Activated effector memory CD4-positive, alpha-beta T cell treated with Interleukin-2 at 50 U/mL for 16 hours (primary cell): ENCODE results near the gene GTPBP4.
"Not testable (repeated sequence)": the region's sequence is repeated elsewhere in the genome, so short reads cannot be mapped to it uniquely, and the experiment has no call there.

Experiments used
- DNase-seq: peaks from one replicate; pipeline ENCODE4 v3.0.0-alpha.2; 2020

The GTPBP4 gene

DNA sequence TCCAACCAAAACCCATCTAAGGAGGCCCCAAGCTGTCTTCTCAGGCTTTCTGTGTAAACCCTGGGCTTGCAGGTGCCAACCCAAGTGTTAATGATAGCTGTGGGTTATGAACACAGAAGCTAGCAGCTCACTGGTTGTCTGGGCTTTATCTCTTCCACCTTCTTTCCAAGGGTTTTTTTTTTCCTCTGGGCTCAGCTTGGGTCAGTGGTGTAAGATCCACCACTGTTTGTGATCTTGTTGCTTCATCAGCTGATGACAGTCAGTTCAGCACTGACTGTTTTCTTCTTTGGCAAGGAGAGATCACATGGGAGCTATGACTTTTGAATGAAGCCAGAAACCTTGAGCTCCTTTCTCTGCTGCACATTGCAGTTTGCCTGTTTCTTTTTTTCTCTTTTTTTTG lies 4.6 kb downstream of the GTPBP4 start:
- DNase-seq, result no peak

DNA sequence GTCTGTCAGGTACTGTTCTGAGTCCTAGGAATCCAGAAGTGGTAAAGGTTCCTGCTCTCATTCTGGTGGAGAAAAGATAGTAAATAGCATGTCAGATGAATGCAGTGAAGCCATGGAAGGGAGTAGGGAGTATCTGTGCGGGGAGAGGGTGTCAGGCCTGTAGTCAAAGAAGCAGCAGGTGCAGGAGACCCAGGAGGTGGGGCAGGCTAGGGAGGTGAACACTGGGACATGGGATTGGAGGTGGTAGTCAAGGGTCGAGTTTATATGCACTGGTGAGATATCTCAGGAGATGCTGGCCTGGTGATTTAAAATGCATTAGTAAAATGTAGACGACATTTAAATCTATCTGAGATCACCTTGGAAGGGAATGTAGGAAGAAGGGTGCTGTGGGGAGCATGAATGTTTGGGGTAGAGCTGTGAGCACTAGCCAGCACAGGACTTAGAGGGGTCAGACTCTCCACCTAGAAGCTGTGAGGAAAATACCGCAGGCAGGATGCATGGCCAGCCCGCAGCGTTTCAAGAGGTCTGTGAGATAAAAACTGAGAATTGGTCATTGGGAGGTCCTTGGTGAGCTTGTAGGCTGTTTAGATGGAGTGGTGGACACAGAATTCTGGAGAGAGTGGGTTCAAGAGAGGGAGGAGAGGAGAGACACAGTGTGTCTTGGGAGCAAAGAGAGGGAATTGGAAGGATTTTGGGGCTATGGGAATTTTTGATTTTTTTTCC lies 6.8 kb downstream of the GTPBP4 start:
- no peak for DNase-seq

DNA sequence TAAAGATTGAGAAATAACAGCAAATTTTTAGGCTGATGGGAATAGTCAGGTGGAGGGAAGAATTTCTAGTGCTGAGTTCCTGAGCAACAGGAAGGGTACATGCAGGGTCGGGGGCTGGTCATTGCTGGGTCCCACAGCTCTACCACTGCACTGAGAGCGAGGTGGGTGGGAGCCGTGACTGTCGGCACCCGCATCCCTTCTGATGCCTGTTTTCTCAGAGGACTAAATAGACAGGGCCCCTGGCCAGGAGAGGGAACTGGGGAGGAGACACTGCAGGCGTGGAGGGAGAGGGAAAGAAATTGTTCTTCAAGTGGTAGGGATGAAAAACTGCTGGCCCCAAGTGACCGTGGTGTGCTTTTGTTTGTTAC lies 7.3 kb downstream of the GTPBP4 start:
- no peak for DNase-seq

DNA sequence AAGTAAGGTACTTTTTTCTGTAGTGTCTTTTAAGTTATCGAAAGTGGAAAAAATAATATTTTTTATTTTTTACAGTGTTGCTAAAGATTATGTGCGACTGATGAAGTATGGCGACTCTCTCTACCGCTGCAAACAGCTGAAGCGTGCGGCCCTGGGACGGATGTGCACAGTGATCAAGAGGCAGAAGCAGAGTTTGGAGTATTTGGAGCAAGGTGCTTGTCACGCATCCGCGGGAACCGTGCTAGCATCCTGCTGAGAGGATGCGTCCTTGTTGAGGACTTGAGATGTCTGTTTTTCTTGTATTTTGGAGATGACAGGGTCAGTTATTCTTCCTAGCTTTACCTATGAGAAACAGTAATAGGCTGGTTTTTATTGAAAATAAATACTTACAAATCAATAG lies 7.8 kb downstream of the GTPBP4 start:
- DNase-seq, result no peak

DNA sequence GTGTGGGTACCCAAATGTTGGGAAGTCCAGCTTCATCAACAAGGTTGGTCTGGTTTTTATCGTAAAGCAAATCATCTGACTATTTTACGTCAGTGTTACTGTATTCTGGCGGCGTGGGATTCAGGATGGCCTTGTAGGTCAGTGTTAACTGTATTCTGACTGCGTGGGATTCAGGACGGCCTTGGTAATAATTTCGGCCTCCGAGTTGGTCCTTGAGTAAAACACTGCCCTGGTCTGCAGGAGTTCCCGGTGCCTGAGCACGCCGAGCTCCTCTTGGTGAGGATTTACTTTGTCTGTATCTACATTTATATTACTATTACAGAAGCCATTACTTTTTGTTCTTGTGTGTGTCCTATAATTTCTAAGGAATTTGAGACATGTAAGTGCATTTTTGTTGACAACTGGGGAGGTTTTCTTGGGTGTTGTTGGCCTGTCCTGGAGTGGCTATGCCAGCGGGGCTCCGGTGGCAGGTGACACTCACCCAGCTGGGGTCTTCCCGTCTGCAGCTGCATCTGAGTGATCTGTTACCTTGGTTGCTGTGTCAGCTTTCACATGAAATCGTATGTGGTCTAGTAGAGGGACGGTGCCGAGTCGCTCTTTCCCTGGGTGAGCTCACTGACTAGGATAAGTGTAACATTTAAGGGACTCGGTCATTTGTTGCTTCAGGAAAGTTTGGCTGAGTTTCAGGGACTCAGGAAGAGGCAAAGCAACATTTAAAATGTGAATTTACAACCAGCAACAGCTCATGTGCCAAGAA lies 9.2 kb downstream of the GTPBP4 start:
- DNase-seq, result no peak

DNA sequence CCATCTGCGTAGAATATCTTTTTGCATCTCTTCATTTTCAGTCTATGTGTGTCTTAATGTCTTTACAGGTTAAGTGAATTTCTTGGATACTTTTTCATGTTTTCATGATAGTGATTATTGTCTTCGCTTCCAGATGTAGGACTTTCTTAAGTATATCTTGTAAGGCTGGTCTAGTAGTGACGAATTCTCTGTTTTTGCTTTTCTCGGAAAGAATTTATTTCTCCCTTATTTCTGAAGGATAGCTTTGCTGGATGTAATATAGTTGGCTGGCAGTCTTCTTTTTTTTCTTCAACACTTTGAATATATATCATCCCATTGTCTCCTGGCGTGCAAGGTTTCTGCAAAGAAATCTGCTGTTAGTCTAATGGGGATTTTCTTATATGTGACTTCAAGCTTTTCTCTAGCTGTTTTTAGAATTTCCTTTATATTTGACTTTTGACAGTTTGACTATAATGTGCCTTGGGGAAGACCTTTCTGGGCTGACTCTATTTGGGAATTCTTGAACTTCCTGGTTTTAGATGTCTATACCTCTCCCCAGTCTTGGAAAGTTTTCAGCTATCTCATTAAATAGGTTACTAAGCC lies 14.3 kb downstream of the GTPBP4 start:
- DNase-seq, result no peak

DNA sequence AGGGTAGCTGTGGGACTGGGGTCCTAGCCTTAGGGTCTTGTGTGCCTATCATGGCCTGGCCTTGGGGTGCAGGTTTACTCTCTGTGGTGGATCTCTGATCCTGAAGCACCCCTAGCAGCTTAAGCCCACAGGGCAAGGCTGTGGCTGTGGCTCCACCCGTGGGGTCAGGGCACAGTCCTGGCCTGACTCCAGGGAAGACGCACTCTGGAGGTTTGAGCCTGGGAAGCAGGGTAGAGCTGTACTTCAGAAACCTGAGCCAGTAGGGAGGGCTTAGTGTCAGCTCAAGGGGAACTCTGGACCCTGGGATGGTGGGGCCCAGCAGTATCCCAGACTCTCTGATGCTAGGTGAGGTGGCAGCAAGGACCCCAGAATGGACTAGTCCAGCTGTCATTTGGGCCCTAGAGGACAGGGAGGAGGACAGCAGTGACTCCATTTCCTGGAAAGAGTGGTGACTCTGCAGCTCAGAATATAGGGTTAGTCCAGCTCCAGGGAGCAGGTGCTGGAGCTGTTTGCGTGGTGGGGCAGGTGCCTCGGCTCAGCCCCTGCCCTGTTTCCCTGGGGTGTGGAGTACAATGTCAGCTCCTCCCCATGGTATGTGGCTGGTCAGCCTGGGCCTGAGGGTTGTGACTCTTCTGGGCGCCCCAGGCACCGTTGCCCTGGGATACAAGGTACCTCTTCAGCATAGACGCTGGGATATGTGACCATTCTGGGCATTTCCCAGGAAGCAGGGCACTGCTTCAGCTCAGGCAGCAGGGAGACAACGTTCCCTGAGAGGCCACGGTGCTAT lies 15.8 kb downstream of the GTPBP4 start:
- DNase-seq, result no peak

DNA sequence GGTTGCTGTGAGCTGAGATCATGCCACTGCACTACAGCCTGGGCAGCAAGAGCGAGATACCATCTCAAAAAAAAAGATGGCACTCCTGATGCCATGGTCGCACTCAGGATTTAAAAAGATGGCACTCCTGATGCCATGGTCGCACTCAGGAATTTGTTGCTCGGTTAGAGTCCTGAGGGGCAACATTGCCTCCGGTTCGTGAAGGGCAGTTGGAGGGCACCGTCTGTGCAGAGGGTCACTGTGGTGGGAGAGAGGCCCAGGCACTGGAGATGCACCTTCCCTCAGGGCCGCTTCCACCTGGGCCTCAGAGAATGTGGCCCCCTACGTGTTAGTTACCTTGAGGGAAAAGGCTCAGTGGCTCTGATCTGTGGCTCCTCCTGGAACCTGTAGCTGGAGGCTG lies 18.3 kb downstream of the GTPBP4 start:
- DNase-seq, result no peak

DNA sequence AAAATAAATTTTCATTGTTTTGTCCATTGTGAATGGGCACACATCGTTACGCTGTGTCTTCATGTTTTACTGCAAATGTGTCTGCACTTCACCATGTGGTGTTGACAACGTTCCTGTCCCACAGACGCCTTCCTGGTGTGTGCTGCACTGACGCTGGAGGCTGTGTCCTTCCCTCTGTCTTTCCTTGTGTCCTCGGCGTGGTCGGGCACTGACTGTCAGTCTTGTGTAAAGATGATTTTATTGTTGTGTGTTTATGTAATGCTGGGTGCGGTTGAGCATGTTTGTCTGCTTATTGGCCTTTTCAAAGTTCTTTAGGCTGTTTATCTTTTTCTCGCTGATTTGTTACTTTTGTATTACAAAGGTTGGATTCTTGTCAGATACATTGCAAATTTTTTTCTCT lies 19.3 kb downstream of the GTPBP4 start:
- no peak for DNase-seq

DNA sequence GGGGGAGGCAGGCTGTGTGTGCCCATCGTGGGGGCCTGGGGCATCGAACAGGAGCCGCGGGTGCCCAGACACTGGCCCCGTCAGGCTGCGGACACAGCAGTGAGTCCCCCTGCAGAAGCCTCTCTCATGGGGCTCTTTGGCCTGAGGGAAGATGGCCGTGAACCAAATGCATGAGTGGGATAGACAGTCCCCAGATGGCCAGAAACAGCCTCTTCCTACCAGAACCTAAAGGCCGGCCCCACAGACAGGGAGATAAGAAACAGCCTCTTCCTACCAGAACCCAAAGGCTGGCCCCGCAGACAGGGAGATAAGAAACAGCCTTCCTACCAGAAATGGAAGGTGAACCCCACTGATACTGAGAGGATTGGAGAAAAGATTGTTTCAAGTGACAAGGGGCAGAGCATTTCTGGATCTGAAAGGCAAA lies 20.8 kb downstream of the GTPBP4 start:
- DNase-seq, result no peak

DNA sequence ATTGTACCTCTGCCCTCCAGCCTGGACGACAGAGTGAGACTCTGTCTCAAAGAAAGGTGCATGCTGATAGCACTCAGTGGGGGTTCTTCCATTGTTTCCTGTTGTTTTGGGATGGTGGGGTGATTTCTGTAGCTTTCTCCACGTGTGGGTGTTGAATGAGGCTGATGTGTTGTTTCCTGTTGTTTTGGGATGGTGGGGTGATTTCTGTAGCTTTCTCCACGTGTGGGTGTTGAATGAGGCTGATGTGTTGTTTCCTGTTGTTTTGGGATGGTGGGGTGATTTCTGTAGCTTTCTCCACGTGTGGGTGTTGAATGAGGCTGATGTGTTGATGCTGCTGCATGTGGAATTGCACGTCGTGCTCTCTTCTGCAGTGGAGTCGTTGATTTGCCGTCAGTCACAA lies 21.7 kb downstream of the GTPBP4 start:
- not testable (repeated sequence) for DNase-seq

DNA sequence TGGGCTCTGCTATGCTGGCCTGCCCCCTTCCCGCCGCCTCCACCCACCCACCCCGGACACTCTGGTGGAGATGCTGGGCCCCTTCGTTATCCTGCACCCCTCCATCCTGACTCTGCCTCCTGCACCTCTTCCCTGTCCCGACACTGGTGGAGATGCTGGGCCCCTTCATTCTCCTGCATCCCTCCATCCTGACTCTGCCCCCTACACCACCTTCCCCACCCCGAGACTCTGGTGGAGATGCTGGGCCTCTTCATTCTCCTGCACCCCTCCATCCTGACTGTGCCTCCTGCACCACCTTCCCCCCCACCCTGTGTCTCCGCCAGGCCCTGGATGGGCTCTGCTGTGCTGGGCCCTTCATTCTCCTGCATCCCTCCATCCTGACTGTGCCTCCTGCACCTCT lies 22.5 kb downstream of the GTPBP4 start:
- DNase-seq, result no peak

DNA sequence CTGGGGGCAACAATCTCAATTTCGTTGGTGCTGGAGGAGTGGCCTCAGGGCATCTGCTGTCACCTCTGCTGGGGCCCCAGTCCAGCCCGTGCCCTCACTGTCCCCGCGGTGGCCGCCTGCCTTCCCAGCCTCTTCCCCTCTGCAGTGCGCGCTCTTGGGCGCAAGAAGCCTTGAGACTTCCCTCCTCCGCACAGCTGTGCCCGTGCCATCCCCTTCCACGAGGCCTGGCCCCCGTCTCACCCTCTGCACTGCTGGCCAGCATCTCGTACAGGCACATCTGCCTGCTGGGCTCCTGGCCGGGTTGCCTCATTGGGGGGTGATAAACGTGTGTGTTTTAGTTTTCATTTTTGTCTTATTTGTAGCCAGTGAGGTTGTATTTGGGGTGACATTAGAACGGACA lies 23.5 kb downstream of the GTPBP4 start:
- DNase-seq, result no peak

DNA sequence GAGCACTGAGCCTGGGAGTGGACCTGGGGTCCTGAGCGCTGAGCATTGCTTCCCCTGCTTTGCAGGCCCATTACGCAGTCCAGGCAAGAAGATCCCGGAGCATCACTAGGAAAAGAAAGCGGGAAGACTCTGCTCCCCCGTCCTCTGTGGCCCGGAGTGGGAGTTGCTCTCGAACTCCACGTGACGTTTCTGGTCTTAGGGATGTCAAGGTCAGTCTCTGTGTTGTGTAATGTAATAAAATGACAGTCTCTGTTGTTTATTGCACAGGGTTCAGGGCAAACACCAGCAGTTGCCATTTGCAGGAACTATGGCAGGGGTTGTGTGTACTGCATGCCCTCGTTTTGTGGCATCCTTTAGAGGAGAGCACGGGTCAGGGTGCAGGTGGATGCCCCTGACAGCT lies 27.5 kb downstream of the GTPBP4 start:
- no peak for DNase-seq

DNA sequence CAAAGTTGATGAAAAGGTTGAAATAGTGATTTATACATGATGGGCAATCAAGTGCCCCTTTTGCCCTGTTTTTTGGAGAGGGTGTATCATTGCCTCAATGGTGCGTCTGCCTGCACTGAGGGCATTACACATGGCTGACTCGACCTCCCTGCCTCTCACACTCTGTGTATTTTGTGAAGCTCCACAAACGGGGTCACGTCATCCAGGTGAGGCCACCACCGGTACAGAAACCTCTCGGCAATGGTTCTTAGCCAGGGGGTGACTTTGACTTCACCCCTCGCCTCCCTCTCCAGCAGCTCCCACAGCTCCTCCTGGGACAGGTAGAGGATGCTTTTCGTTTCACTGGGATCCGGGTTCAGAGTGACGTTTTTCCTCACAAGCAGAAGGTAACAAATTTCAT lies 31.1 kb downstream of the GTPBP4 start:
- DNase-seq, result no peak

DNA sequence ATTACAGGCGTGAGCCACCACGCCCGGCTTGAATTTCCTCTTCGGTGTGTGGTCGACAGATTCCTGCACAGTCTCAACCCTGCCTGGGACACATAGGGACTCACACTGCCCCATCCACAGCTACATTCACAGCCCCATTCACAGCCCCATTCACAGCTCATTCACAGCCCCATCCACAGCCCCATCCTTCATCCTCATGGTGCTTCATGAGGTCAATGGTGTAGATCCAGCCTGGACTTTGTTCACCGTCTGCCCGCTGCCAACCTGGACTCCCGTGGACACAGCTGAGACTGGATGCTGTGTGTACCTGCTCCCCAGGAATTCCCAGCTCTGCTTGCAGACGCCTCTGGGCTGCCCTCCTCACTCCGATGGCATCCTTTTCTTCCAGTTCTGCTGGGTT lies 32.2 kb downstream of the GTPBP4 start:
- no peak for DNase-seq

DNA sequence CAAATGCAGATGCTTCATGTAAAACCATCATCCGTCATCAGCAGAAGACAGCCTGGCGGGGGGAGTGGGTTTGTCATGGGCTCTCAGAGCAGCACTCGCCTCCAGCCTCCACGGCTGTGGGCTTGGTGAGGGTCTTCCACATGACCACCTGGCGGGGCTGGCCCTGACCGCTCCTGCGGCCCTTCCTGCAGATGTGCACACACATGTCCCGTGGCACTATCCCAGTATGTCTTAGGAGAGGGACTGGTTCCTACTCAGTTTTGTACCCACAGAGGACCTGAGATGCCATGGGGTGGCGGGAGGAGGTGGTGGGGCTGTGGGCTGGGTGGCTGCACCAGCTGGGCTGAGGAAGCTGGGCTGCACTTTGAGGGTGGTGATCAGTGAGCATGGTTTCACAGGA lies 32.7 kb downstream of the GTPBP4 start:
- DNase-seq, result no peak

DNA sequence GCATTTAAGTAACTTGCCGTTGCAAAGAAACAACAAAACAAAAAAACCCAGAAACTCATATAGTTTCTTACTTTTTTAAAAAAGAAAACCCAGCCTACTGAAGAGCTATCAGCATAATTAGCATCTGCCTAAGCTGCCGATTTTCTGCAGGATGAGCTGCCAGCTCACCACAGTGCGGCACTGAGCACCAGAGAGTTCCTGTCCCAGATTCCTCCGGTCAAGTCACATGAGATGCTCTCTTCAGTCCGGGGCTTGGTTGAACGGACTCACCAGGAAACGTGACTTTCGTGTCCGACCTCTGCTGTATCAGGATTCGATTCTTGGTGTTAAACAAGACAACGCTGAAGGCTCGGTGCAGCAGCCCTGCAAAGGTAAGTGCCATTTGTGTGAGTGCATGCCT lies 34.2 kb downstream of the GTPBP4 start:
- DNase-seq, result no peak

DNA sequence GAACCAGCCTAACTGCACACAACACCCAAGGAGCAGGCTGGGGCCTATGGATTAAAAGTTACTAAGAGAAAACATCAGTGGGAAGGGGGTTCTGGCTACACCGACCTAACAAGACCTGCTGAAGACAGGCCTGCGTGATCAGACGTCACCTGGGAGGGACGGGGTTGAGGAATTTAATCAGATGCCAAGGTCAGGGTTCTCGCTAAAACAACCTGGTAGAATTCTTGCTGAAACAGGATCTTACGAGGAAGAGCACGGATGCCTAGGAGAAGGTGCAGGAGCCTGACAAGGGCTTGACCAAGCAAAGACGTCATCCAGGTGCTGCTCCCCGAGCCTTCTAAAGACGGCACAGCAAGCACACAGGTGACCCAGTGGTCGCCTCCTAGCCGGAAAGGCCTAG lies 35.9 kb downstream of the GTPBP4 start:
- no peak for DNase-seq

DNA sequence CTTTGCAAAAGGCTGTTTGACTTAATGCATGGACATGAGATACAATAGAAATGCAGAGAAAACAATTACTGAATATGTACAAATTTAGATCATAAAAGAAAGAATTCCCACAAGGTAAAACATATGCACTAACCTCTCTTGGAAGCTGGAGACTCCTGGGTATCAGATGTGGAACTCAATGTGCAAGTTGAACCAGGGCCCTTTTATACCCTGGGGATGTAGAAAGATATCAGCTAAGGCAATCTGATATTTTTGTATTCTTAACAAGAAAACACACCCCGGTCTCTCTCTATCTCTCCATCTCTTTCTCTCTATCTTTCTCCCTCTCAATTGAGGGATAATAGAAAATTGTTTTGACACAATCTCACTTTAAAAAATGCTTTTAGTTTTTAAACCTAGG lies 37.4 kb downstream of the GTPBP4 start, which contains the start of gene IDI2:
Gene IDI2 (minus strand): TSS at position 177 of the 400 bp plus-strand sequence. CDS start 1,136 bp downstream, outside the sequence.
- no peak for DNase-seq

DNA sequence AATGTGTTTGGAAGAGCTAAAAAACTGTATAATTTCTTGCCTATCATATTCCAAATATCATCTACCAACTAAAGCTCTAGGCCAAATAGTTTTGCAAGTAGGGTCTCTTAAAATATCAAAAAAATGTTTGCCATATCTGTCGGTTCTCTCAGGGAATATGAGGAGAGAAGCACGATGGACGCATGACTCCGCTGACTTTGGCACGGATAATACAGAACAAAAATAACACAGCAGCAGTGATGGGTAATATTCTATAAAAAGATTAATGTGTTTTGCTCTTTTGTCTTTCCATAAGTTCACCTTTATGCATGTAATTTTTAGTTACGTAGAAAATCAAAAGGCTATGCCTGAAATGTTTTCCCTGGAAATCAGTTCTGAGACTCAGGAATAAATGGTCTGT lies 38.3 kb downstream of the GTPBP4 start:
- DNase-seq, result no peak

DNA sequence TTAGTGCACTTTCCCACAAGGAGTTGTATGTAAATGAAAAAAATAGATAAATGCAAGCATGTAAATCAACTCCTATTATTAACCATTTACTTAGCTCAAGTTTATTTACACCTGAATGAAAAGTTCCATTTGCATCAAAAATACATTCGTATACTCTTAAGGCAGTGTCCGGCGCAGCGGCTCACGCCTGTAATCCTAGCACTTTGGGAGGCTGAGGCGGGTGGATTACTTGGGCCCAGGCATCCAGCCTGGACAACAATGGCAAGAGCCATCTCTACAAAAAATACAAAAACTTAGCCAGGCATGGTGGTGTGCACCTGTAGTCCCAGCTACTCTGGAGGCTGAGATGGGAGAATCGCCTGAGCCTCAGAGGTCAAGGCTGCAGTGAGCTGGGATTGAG lies 41.6 kb downstream of the GTPBP4 start:
- DNase-seq, result no peak

DNA sequence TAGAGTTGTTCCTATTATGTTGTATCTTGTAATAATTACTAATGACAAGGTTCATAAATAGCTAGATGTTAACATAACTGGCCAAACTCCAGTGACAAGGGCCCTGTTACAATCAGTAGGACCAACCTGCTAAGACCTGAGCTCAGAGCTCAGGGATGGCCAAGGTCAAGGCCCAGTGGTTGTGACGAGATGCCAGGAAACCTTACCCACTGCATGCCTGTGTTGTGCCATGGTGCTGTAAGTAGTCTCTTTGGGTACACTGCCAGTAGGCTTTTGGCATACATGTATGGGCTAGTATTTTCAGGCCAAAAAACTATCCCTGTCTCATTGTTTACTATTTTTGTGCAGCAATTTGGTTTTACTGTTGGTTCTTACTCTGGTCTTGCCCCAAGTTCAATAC lies 45.4 kb downstream of the GTPBP4 start:
- no peak for DNase-seq

DNA sequence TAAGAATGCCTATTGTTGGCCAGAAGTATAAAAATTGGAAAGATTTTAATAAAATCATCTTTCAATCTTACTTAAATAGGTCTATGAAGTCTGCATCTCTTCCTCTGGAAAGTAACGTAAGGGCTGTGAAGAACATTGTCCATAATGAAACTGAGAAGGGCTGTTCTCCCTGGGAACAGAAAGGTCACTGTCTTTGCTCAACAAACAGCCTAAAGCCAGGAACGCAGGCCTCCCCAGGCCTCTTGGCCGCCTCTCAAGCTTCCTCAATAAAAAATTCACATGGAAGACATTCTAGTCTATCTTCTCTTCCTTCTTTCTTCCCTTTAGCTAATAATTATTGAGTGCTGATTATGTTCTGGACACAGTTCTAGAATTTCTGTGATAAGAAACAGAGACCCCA lies 46.5 kb downstream of the GTPBP4 start:
- no peak for DNase-seq
